Vagina (tissue), 2 donors: ENCODE measurements around the gene RPL37.
"Not testable (repeated sequence)": the region's sequence is repeated elsewhere in the genome, so short reads cannot be mapped to it uniquely, and the experiment has no call there.

ENCODE experiments used
- CTCF ChIP-seq, 3 experiments: fragments of 450-650 bp in 2 of 3; fragments of 200-600 bp in 1 of 3; sonication (generic) in 1 of 3; IDR thresholded peaks; one replicate each; pipeline ENCODE4 v1.5.1; 2017 to 2019; ENCODE audit warnings: antibody characterized with exemption in 3 of 3, mild to moderate bottlenecking in 2 of 3, moderate library complexity in 2 of 3
- POLR2A ChIP-seq, 2 donors: fragments of 450-650 bp; IDR thresholded peaks; one replicate each; pipeline ENCODE4 v1.6.1; 2017; ENCODE audit warnings: antibody characterized with exemption in 2 of 2, mild to moderate bottlenecking in 2 of 2, moderate library complexity in 2 of 2
- POLR2AphosphoS5 ChIP-seq, 2 donors: sonication (generic); formaldehyde crosslinking; IDR thresholded peaks; one replicate each; pipeline ENCODE4 v1.9.0; 2017; ENCODE audit warnings: antibody characterized with exemption in 2 of 2, mild to moderate bottlenecking in 2 of 2, low read depth in 1 of 2; ENCODE audit not compliant: insufficient read depth in 1 of 2

- TF ChIP-seq POLR2AphosphoS5 (IDR thresholded peaks at IDR 0.05; ENCODE audit: insufficient read depth in 1 of 2, low read depth in 1 of 2); CTCF (IDR thresholded peaks at IDR 0.05); POLR2A (IDR thresholded peaks at IDR 0.05): not testable (repeated sequence)
Observed at GRCh38 chr5:40788941-40789340, 46.1 kb downstream of the RPL37 start.
